Esophagus squamous epithelium (tissue), 5 donors: ENCODE data around the gene CSNK2A2. TPM values are rescaled to one million over a fixed set of nuclear protein-coding genes. Genes with fewer than 3 reads are reported as not detected.

Experiments
- DNase-seq: peaks from one replicate; lab custom pipeline; 2025; lab: John Stamatoyannopoulos, UW
- H3K27ac ChIP-seq, 4 donors: fragments of 200-600 bp; sonication (generic); one replicate each; pipeline ENCODE4 v1.5.1; 2016 to 2019; ENCODE audit warnings: mild to moderate bottlenecking in 1 of 4
- H3K27me3 ChIP-seq, 4 donors: fragments of 200-600 bp; sonication (generic); 1 replicate in 3 of 4; 2 replicates in 1 of 4; pipeline versions ENCODE4 v1.5.1 to v1.6.0; 2017 to 2021; ENCODE audit warnings: antibody characterized with exemption in 1 of 4
- H3K36me3 ChIP-seq, 3 donors: fragments of 200-600 bp; sonication (generic); one replicate each; pipeline ENCODE4 v1.5.1; 2016 to 2019
- H3K4me1 ChIP-seq, 3 donors: fragments of 200-600 bp; sonication (generic); one replicate each; pipeline ENCODE4 v1.5.1; 2017 to 2019
- H3K4me3 ChIP-seq, 4 donors: fragments of 200-600 bp; sonication (generic); 1 replicate in 3 of 4; 2 replicates in 1 of 4; pipeline ENCODE4 v1.5.1; 2016 to 2019; ENCODE audit warnings: mild to moderate bottlenecking in 2 of 4, moderate library complexity in 1 of 4
- H3K9me3 ChIP-seq, 3 donors: fragments of 200-600 bp; sonication (generic); one replicate each; pipeline ENCODE4 v1.5.1; 2016 to 2019
- POLR2A ChIP-seq, 4 donors: fragments of 450-650 bp; IDR thresholded peaks; one replicate each; pipeline ENCODE4 v1.6.1; 2017; ENCODE audit warnings: antibody characterized with exemption in 4 of 4, mild to moderate bottlenecking in 4 of 4, moderate library complexity in 3 of 4
- WGBS, 2 donors: methylation state at CpG; one replicate each; pipeline ENCODE4 v1.1.5; 2018; 5-methylcytosine and 5-hydroxymethylcytosine counted together
- intact Hi-C: fragments of 100-400 bp; cut with DNase I; formaldehyde crosslinking; loops from one replicate; pipeline ENCODE4 v1.15.0; 2022
- total RNA-seq, 4 donors: library from RNA; depleted of rRNA; stranded (reverse); fragments of >200 nt; gene quantifications; one replicate each; pipeline ENCODE4 v1.1.0, GENCODE V29; 2016
- TF ChIP-seq, protein P1 (sequence below), 6 experiments: fragments of 450-650 bp in 4 of 6; fragments of 200-600 bp in 2 of 6; sonication (generic) in 2 of 6; IDR thresholded peaks; one replicate each; pipeline ENCODE4 v1.5.1; 2016 to 2019; ENCODE audit warnings: antibody characterized with exemption in 6 of 6, mild to moderate bottlenecking in 4 of 6, moderate library complexity in 4 of 6
- donor health status: DM: yes; HTN: yes; CAD: no.

CSNK2A2 gene
- total RNA-seq, 4 donors from 2014 or later = 22.3 to 32.8 (median 29.1) TPM

DNA sequence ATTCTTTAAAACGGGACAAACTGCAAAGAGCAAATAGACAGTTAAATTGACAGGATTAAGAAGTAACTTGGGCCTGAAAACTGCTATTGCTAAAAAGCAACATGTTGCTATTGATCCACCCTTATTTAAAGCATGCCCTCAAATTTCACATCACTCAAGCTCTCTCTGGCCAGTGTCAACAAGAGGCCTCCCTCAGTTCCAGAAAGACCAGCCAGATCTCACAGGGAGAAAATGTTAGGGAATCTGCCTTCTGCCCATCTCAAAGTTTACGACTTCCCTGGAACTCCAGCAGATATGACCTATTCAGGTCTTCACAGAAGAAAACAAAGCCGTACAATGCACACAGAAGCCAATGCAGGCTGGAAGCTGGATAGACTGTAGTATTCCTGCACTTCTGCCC is 77.7 kb downstream of the CSNK2A2 start:
- H3K27ac ChIP-seq = peak overlapping the region in 2 of 4 donors; percentile 66 to 76
- H3K4me1 ChIP-seq = peaks cover 22 to 93% (median 53%) of the 10 kb centered on the region in 3 donors

DNA sequence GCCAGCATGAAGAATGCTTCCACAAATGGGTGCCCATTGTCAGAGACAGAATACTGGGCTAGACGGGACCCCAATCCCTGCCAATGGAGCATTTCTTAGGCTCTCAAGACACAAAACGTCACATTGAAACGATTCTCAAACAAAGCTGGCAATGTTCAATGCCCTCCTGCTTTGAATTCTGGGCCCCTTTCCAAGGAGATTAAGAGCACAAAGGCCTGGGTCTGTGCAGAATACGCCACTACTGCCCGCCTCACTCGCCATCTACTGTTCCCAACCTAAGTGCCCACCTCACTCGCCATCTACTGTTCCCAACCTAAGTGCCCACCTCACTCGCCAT is 78.4 kb downstream of the CSNK2A2 start:
- Histone ChIP-seq H3K4me1 (peaks cover 21 to 88% (median 47%) of the 10 kb centered on the region in 3 donors), H3K4me3 (no peak overlapping the region), H3K27ac (no peak overlapping the region), H3K36me3 (peaks cover 7 to 24% (median 13%) of the 10 kb centered on the region in 3 donors), H3K27me3 (no peaks in the 10 kb centered on the region), H3K9me3 (no peaks in the 10 kb centered on the region)
- intact Hi-C loops = no loop called here
- 51 to 63% methylated on average over 8 of the region's 8 CpGs for WGBS, 2 donors
- DNase-seq = no peak
- no peak for TF ChIP-seq POLR2A (IDR thresholded peaks at IDR 0.05)
- TF ChIP-seq, protein P1, sequence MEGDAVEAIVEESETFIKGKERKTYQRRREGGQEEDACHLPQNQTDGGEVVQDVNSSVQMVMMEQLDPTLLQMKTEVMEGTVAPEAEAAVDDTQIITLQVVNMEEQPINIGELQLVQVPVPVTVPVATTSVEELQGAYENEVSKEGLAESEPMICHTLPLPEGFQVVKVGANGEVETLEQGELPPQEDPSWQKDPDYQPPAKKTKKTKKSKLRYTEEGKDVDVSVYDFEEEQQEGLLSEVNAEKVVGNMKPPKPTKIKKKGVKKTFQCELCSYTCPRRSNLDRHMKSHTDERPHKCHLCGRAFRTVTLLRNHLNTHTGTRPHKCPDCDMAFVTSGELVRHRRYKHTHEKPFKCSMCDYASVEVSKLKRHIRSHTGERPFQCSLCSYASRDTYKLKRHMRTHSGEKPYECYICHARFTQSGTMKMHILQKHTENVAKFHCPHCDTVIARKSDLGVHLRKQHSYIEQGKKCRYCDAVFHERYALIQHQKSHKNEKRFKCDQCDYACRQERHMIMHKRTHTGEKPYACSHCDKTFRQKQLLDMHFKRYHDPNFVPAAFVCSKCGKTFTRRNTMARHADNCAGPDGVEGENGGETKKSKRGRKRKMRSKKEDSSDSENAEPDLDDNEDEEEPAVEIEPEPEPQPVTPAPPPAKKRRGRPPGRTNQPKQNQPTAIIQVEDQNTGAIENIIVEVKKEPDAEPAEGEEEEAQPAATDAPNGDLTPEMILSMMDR (IDR thresholded peaks at IDR 0.05) = no peak

More for the DNA sequence above, 77.7 kb downstream of the CSNK2A2 start:
- TF ChIP-seq POLR2A (IDR thresholded peaks at IDR 0.05) = no peak
- TF ChIP-seq, protein P1 (IDR thresholded peaks at IDR 0.05) = no peak
- DNase-seq = no peak
- intact Hi-C loops = loop anchor here (5.0 kb wide), 1 partner anchor 98 kb away; no protein-coding TSS in a partner anchor
- no peak overlapping the region for H3K4me3 ChIP-seq
- no peaks in the 10 kb centered on the region for H3K27me3 ChIP-seq
- no peaks in the 10 kb centered on the region for H3K9me3 ChIP-seq
- 45 to 58% methylated on average over 3 of the region's 3 CpGs for WGBS, 2 donors
- H3K36me3 ChIP-seq = peaks cover 0 to 17% (median 8%) of the 10 kb centered on the region in 3 donors

DNA sequence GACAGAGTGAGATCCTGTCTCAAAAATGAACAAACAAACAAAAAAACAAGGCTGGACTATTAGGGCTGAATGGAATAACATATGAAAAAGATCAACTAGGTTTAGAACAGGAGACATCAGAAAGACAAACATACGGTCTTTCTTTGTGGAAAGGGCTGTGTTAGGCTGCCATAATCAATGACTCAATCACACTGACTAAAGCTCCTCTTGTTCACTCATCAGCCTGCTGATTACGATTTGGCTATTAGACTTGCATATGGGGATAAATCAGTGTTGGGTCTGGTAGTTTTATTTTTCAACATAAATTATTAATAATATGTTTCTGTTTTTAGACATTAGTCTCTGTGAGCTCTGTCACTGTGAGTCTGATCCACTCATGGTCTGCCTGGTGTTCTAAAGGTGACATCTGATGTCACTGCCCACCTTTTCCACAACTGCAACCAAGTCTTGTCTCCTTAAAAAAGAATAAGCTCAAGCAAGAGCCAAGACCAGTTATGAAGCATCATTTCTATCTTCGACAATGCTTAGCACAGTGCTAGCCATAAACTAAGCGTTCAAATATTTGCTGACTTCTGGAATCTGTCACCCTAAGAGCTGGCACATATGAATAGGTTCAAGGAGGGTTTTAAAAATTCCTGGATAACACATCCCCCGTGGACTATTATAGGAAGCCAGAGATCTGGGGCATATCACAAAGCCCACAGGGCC is 79.0 kb downstream of the CSNK2A2 start:
- TF ChIP-seq, protein P1 (IDR thresholded peaks at IDR 0.05) = no peak
- TF ChIP-seq POLR2A (IDR thresholded peaks at IDR 0.05) = no peak
- Histone ChIP-seq H3K4me1 (peaks cover 16 to 82% (median 42%) of the 10 kb centered on the region in 3 donors), H3K36me3 (peaks cover 12 to 30% (median 18%) of the 10 kb centered on the region in 3 donors), H3K27me3 (no peaks in the 10 kb centered on the region), H3K9me3 (no peaks in the 10 kb centered on the region), H3K4me3 (no peak overlapping the region), H3K27ac (no peak overlapping the region)
- WGBS, 2 donors = 38 to 44% methylated on average over 4 to 5 of the region's 5 CpGs
- no peak for DNase-seq
- intact Hi-C loops = no loop called here

DNA sequence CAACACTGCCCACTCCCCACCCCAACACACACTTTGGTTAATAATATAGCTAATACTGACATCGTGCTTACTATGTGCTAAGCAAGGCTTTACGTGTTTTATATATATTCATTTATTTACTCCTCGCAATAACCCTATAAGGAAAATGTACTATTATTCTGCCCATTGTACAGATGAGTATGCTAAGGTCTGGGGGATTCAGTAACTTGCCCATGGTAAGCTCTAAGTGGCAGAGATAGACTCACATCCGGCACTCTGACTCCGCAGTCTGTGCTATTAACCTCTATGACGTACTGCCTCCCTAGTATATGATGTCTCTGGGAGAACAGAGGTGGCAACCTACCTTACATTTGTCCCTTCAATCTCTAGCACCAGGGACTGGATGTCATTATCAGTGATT is 81.4 kb downstream of the CSNK2A2 start:
- H3K27ac ChIP-seq = peak overlapping the region in 1 of 4 donors; percentile 17
- WGBS, 2 donors = 96% methylated on average over 6 of the region's 6 CpGs

DNA sequence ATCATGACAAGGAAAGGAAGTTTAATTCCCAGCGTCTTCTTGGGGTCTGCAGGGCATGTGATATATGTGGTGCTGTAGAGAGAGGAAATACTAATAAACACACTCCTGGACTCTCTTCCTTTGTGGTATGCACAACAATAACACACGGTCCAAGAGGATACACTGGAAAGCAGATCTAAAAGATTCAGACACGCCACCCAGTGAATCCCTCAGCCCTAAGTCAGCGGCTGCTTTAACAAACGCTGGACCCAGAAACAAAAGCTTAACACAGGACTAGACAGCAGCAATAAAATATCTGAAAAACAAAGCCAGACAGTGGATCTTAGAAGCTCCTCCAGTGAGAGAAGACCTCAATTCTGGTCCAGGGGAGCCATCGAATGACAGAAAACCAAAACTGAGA is 81.8 kb downstream of the CSNK2A2 start:
- peaks cover 19 to 49% (median 22%) of the 10 kb centered on the region in 3 donors for H3K36me3 ChIP-seq
- intact Hi-C loops = no loop called here

More for the DNA sequence above, 81.4 kb downstream of the CSNK2A2 start:
- TF ChIP-seq POLR2A (IDR thresholded peaks at IDR 0.05) = no peak
- TF ChIP-seq, protein P1 (IDR thresholded peaks at IDR 0.05) = no peak
- no peak for DNase-seq
- Histone ChIP-seq H3K9me3 (no peaks in the 10 kb centered on the region), H3K36me3 (peaks cover 19 to 49% (median 22%) of the 10 kb centered on the region in 3 donors), H3K27me3 (no peaks in the 10 kb centered on the region), H3K4me1 (peaks cover 6 to 58% (median 32%) of the 10 kb centered on the region in 3 donors), H3K4me3 (no peak overlapping the region)
- intact Hi-C loops = no loop called here

More for the DNA sequence above, 81.8 kb downstream of the CSNK2A2 start:
- H3K27me3 ChIP-seq = no peaks in the 10 kb centered on the region
- DNase-seq = no peak
- TF ChIP-seq, protein P1 (IDR thresholded peaks at IDR 0.05) = no peak
- no peak for TF ChIP-seq POLR2A (IDR thresholded peaks at IDR 0.05)
- H3K9me3 ChIP-seq = no peaks in the 10 kb centered on the region
- H3K27ac ChIP-seq = peak overlapping the region in 1 of 4 donors; percentile 17
- H3K4me3 ChIP-seq = no peak overlapping the region
- H3K4me1 ChIP-seq = peaks cover 4 to 54% (median 27%) of the 10 kb centered on the region in 3 donors
- 64 to 68% methylated on average over 6 of the region's 6 CpGs for WGBS, 2 donors
